HepG2 (cell line): ENCODE data around the gene PCDHGC5.

ENCODE experiments used
- KLF13 ChIP-seq: sonication (generic); formaldehyde crosslinking; IDR thresholded peaks from 2 replicates; pipeline ENCODE4 v1.4.0; 2020; ENCODE audit warnings: mild to moderate bottlenecking, missing genetic modification reagents
- POLR2A ChIP-seq, 2 experiments: IDR thresholded peaks; 2 replicates each; pipeline ENCODE4 v1.6.1; 2011; ENCODE audit warnings: low read depth in 2 of 2, low read length in 2 of 2, mild to moderate bottlenecking in 1 of 2, moderate library complexity in 1 of 2; ENCODE audit not compliant: insufficient read depth in 1 of 2
- POLR2AphosphoS2 ChIP-seq: IDR thresholded peaks from 2 replicates; pipeline ENCODE4 v1.6.1; 2011; ENCODE audit warnings: low read depth, low read length, improper control_type of control experiment
- STAT5B ChIP-seq: sonication (generic); formaldehyde crosslinking; IDR thresholded peaks from 2 replicates; pipeline ENCODE4 v1.4.0; 2020; ENCODE audit warnings: missing genetic modification reagents
- ZNF598 ChIP-seq: sonication (generic); formaldehyde crosslinking; IDR thresholded peaks from 2 replicates; pipeline ENCODE4 v1.5.1; 2020; ENCODE audit warnings: mild to moderate bottlenecking, missing genetic modification reagents, borderline replicate concordance
- TF ChIP-seq, protein P1 (sequence below): sonication (generic); formaldehyde crosslinking; IDR thresholded peaks from 2 replicates; pipeline ENCODE4 v1.5.0; 2020; ENCODE audit warnings: mild to moderate bottlenecking, missing genetic modification reagents, moderate library complexity
- TF ChIP-seq, protein P2 (sequence below), 2 experiments: IDR thresholded peaks; 2 replicates each; pipeline ENCODE4 v1.6.1; 2011 to 2012; ENCODE audit warnings: low read length in 2 of 2, borderline replicate concordance in 1 of 2, low read depth in 1 of 2, mild to moderate bottlenecking in 1 of 2, moderate library complexity in 1 of 2
- TF ChIP-seq, protein P3 (sequence below): fragments of 450-650 bp; IDR thresholded peaks from 2 replicates; pipeline ENCODE4 v1.6.1; 2017; ENCODE audit warnings: mild to moderate bottlenecking
- TF ChIP-seq, protein P4 (sequence below): sonication (generic); formaldehyde crosslinking; IDR thresholded peaks from 2 replicates; pipeline ENCODE4 v1.8.1; 2022; ENCODE audit warnings: mild to moderate bottlenecking, missing genetic modification reagents
- TF ChIP-seq, protein P5 (sequence below): sonication (generic); formaldehyde crosslinking; conservative IDR thresholded peaks from 2 replicates; pipeline ENCODE4 v1.5.0; 2020; ENCODE audit warnings: missing genetic modification reagents
- TF ChIP-seq, protein P6 (sequence below): sonication (generic); formaldehyde crosslinking; IDR thresholded peaks from 2 replicates; pipeline ENCODE4 v1.4.0; 2020; ENCODE audit warnings: missing genetic modification reagents
- TF ChIP-seq, protein P7 (sequence below): sonication (generic); formaldehyde crosslinking; IDR thresholded peaks from 2 replicates; pipeline ENCODE4 v1.4.0; 2020; ENCODE audit warnings: missing genetic modification reagents, mild to moderate bottlenecking, borderline replicate concordance
- TF ChIP-seq, protein P8 (sequence below): conservative IDR thresholded peaks from 2 replicates; pipeline ENCODE4 v1.6.1; 2018; ENCODE audit warnings: missing genetic modification reagents

DNA sequence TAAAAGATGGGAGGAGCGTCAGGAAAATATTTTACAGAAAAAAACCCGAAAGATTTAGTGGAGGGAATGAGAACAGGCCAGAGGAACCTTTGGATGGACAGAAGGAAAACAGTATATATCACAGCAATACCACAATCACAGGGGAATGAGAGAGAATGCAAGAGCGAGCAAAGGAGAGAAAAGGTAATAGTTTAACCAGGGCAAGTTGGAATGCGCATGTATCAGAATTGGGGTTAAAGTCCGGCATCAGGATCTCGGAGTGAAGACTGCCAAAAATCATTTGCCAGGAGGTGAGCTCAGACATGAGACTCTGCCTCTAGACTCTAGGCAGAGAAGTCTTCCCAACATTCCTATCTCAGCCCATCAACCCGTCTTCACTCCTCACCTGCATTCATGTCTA, 36.8 kb downstream of the PCDHGC5 start:
- TF ChIP-seq, protein P1, sequence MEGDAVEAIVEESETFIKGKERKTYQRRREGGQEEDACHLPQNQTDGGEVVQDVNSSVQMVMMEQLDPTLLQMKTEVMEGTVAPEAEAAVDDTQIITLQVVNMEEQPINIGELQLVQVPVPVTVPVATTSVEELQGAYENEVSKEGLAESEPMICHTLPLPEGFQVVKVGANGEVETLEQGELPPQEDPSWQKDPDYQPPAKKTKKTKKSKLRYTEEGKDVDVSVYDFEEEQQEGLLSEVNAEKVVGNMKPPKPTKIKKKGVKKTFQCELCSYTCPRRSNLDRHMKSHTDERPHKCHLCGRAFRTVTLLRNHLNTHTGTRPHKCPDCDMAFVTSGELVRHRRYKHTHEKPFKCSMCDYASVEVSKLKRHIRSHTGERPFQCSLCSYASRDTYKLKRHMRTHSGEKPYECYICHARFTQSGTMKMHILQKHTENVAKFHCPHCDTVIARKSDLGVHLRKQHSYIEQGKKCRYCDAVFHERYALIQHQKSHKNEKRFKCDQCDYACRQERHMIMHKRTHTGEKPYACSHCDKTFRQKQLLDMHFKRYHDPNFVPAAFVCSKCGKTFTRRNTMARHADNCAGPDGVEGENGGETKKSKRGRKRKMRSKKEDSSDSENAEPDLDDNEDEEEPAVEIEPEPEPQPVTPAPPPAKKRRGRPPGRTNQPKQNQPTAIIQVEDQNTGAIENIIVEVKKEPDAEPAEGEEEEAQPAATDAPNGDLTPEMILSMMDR, result no peak
- TF ChIP-seq, protein P2, sequence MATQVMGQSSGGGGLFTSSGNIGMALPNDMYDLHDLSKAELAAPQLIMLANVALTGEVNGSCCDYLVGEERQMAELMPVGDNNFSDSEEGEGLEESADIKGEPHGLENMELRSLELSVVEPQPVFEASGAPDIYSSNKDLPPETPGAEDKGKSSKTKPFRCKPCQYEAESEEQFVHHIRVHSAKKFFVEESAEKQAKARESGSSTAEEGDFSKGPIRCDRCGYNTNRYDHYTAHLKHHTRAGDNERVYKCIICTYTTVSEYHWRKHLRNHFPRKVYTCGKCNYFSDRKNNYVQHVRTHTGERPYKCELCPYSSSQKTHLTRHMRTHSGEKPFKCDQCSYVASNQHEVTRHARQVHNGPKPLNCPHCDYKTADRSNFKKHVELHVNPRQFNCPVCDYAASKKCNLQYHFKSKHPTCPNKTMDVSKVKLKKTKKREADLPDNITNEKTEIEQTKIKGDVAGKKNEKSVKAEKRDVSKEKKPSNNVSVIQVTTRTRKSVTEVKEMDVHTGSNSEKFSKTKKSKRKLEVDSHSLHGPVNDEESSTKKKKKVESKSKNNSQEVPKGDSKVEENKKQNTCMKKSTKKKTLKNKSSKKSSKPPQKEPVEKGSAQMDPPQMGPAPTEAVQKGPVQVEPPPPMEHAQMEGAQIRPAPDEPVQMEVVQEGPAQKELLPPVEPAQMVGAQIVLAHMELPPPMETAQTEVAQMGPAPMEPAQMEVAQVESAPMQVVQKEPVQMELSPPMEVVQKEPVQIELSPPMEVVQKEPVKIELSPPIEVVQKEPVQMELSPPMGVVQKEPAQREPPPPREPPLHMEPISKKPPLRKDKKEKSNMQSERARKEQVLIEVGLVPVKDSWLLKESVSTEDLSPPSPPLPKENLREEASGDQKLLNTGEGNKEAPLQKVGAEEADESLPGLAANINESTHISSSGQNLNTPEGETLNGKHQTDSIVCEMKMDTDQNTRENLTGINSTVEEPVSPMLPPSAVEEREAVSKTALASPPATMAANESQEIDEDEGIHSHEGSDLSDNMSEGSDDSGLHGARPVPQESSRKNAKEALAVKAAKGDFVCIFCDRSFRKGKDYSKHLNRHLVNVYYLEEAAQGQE (IDR thresholded peaks at IDR 0.05; ENCODE audit: borderline replicate concordance in 1 of 2, low read depth in 1 of 2, low read length in 2 of 2), result no peak
- TF ChIP-seq ZNF598 (no peak), KLF13 (no peak), POLR2A (IDR thresholded peaks at IDR 0.05; ENCODE audit: insufficient read depth in 1 of 2, low read depth in 2 of 2, low read length in 2 of 2) (no peak), STAT5B (CRISPR knock-in tag) (no peak), POLR2AphosphoS2 (no peak)
- TF ChIP-seq, protein P3, sequence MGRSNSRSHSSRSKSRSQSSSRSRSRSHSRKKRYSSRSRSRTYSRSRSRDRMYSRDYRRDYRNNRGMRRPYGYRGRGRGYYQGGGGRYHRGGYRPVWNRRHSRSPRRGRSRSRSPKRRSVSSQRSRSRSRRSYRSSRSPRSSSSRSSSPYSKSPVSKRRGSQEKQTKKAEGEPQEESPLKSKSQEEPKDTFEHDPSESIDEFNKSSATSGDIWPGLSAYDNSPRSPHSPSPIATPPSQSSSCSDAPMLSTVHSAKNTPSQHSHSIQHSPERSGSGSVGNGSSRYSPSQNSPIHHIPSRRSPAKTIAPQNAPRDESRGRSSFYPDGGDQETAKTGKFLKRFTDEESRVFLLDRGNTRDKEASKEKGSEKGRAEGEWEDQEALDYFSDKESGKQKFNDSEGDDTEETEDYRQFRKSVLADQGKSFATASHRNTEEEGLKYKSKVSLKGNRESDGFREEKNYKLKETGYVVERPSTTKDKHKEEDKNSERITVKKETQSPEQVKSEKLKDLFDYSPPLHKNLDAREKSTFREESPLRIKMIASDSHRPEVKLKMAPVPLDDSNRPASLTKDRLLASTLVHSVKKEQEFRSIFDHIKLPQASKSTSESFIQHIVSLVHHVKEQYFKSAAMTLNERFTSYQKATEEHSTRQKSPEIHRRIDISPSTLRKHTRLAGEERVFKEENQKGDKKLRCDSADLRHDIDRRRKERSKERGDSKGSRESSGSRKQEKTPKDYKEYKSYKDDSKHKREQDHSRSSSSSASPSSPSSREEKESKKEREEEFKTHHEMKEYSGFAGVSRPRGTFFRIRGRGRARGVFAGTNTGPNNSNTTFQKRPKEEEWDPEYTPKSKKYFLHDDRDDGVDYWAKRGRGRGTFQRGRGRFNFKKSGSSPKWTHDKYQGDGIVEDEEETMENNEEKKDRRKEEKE, result no peak
- TF ChIP-seq, protein P4, sequence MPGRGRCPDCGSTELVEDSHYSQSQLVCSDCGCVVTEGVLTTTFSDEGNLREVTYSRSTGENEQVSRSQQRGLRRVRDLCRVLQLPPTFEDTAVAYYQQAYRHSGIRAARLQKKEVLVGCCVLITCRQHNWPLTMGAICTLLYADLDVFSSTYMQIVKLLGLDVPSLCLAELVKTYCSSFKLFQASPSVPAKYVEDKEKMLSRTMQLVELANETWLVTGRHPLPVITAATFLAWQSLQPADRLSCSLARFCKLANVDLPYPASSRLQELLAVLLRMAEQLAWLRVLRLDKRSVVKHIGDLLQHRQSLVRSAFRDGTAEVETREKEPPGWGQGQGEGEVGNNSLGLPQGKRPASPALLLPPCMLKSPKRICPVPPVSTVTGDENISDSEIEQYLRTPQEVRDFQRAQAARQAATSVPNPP (CRISPR knock-in tag), result no peak
- TF ChIP-seq, protein P5, sequence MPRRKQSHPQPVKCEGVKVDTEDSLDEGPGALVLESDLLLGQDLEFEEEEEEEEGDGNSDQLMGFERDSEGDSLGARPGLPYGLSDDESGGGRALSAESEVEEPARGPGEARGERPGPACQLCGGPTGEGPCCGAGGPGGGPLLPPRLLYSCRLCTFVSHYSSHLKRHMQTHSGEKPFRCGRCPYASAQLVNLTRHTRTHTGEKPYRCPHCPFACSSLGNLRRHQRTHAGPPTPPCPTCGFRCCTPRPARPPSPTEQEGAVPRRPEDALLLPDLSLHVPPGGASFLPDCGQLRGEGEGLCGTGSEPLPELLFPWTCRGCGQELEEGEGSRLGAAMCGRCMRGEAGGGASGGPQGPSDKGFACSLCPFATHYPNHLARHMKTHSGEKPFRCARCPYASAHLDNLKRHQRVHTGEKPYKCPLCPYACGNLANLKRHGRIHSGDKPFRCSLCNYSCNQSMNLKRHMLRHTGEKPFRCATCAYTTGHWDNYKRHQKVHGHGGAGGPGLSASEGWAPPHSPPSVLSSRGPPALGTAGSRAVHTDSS (CRISPR knock-in tag), result no peak
- TF ChIP-seq, protein P6, sequence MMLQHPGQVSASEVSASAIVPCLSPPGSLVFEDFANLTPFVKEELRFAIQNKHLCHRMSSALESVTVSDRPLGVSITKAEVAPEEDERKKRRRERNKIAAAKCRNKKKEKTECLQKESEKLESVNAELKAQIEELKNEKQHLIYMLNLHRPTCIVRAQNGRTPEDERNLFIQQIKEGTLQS (CRISPR knock-in tag), result no peak
- TF ChIP-seq, protein P7, sequence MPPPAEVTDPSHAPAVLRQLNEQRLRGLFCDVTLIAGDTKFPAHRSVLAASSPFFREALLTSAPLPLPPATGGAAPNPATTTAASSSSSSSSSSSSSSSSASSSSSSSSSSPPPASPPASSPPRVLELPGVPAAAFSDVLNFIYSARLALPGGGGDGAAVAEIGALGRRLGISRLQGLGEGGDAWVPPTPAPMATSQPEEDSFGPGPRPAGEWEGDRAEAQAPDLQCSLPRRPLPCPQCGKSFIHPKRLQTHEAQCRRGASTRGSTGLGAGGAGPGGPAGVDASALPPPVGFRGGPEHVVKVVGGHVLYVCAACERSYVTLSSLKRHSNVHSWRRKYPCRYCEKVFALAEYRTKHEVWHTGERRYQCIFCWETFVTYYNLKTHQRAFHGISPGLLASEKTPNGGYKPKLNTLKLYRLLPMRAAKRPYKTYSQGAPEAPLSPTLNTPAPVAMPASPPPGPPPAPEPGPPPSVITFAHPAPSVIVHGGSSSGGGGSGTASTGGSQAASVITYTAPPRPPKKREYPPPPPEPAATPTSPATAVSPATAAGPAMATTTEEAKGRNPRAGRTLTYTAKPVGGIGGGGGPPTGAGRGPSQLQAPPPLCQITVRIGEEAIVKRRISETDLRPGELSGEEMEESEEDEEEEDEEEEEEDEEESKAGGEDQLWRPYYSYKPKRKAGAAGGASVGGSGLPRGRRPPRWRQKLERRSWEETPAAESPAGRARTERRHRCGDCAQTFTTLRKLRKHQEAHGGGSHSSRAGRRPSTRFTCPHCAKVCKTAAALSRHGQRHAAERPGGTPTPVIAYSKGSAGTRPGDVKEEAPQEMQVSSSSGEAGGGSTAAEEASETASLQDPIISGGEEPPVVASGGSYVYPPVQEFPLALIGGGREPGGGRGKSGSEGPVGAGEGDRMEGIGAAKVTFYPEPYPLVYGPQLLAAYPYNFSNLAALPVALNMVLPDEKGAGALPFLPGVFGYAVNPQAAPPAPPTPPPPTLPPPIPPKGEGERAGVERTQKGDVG (CRISPR knock-in tag), result no peak
- TF ChIP-seq, protein P8, sequence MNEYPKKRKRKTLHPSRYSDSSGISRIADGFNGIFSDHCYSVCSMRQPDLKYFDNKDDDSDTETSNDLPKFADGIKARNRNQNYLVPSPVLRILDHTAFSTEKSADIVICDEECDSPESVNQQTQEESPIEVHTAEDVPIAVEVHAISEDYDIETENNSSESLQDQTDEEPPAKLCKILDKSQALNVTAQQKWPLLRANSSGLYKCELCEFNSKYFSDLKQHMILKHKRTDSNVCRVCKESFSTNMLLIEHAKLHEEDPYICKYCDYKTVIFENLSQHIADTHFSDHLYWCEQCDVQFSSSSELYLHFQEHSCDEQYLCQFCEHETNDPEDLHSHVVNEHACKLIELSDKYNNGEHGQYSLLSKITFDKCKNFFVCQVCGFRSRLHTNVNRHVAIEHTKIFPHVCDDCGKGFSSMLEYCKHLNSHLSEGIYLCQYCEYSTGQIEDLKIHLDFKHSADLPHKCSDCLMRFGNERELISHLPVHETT (CRISPR knock-in tag), result no peak
